Measurements from ENCODE around the gene C2CD4D.

Gene C2CD4D

GRCh38 chr1:151822404-151822803 lies 17.2 kb downstream of the C2CD4D start:
- Histone ChIP-seq H3K9me3 (ENCODE audit: insufficient read depth, low read length) (no peaks in the 10 kb centered on the region), H3K36me3 (ENCODE audit: low read length) (no peaks in the 10 kb centered on the region), H3K4me2 (ENCODE audit: low read depth, low read length, poor library complexity, severe bottlenecking) (no peak overlapping the region), H3K9ac (ENCODE audit: low read length) (no peak overlapping the region), H3K27ac (ENCODE audit: low read depth, low read length) (no peak overlapping the region), H2AFZ (ENCODE audit: low read depth, low read length, severe bottlenecking) (no peak overlapping the region), H3K9me2 (replicated peaks; ENCODE audit: insufficient read depth, low read length) (no peaks in the 10 kb centered on the region), H3F3A (ENCODE audit: insufficient read depth) (no peaks in the 10 kb centered on the region), H3K4me3 (ENCODE audit: insufficient read depth, low read length, poor library complexity, severe bottlenecking) (no peak overlapping the region), H4K20me1 (ENCODE audit: low read depth, low read length) (no peaks in the 10 kb centered on the region), H3K79me2 (ENCODE audit: insufficient read depth, low read length) (no peaks in the 10 kb centered on the region), H3K27me3 (ENCODE audit: low read length) (no peaks in the 10 kb centered on the region)
- no peak for TF ChIP-seq EZH2phosphoT487 (conservative IDR thresholded peaks at IDR 0.05; ENCODE audit: low read length)

GRCh38 chr1:151820940-151821339 lies 18.7 kb downstream of the C2CD4D start:
- H2AFZ ChIP-seq (ENCODE audit: low read depth, low read length, severe bottlenecking), result no peak overlapping the region
- H3K4me2 ChIP-seq (ENCODE audit: low read depth, low read length, poor library complexity, severe bottlenecking), result no peak overlapping the region
- H3K79me2 ChIP-seq (ENCODE audit: insufficient read depth, low read length), result no peaks in the 10 kb centered on the region
- H3K36me3 ChIP-seq (ENCODE audit: low read length), result no peaks in the 10 kb centered on the region
- no peaks in the 10 kb centered on the region for H3K9me2 ChIP-seq (replicated peaks; ENCODE audit: insufficient read depth, low read length)
- H3K9me3 ChIP-seq (ENCODE audit: insufficient read depth, low read length), result no peaks in the 10 kb centered on the region
- no peaks in the 10 kb centered on the region for H3K27me3 ChIP-seq (ENCODE audit: low read length)
- H3F3A ChIP-seq (ENCODE audit: insufficient read depth), result no peaks in the 10 kb centered on the region
- no peak overlapping the region for H3K4me3 ChIP-seq (ENCODE audit: insufficient read depth, low read length, poor library complexity, severe bottlenecking)
- no peak overlapping the region for H3K9ac ChIP-seq (ENCODE audit: low read length)
- no peak for TF ChIP-seq EZH2phosphoT487 (conservative IDR thresholded peaks at IDR 0.05; ENCODE audit: low read length)
- TF ChIP-seq CTCF (IDR thresholded peaks at IDR 0.05; ENCODE audit: insufficient read depth, low read length, poor library complexity, severe bottlenecking), result no peak
- no peaks in the 10 kb centered on the region for H4K20me1 ChIP-seq (ENCODE audit: low read depth, low read length)
- H3K27ac ChIP-seq (ENCODE audit: low read depth, low read length), result no peak overlapping the region

GRCh38 chr1:151819976-151820623 lies 19.5 kb downstream of the C2CD4D start:
- H3K4me3 ChIP-seq (ENCODE audit: insufficient read depth, low read length, poor library complexity, severe bottlenecking), result no peak overlapping the region
- no peaks in the 10 kb centered on the region for H3K27me3 ChIP-seq (ENCODE audit: low read length)

More at GRCh38 chr1:151819976-151820623, 19.5 kb downstream of the C2CD4D start:
- H3K36me3 ChIP-seq (ENCODE audit: low read length), result no peaks in the 10 kb centered on the region
- no peak overlapping the region for H3K4me2 ChIP-seq (ENCODE audit: low read depth, low read length, poor library complexity, severe bottlenecking)
- H3K79me2 ChIP-seq (ENCODE audit: insufficient read depth, low read length), result no peaks in the 10 kb centered on the region
- no peak overlapping the region for H2AFZ ChIP-seq (ENCODE audit: low read depth, low read length, severe bottlenecking)
- H3K9me2 ChIP-seq (replicated peaks; ENCODE audit: insufficient read depth, low read length), result no peaks in the 10 kb centered on the region
- no peaks in the 10 kb centered on the region for H4K20me1 ChIP-seq (ENCODE audit: low read depth, low read length)
- no peak overlapping the region for H3K27ac ChIP-seq (ENCODE audit: low read depth, low read length)
- no peak for TF ChIP-seq CTCF (IDR thresholded peaks at IDR 0.05; ENCODE audit: insufficient read depth, low read length, poor library complexity, severe bottlenecking)
- no peak for TF ChIP-seq EZH2phosphoT487 (conservative IDR thresholded peaks at IDR 0.05; ENCODE audit: low read length)
- no peaks in the 10 kb centered on the region for H3F3A ChIP-seq (ENCODE audit: insufficient read depth)
- no peaks in the 10 kb centered on the region for H3K9me3 ChIP-seq (ENCODE audit: insufficient read depth, low read length)
- H3K9ac ChIP-seq (ENCODE audit: low read length), result no peak overlapping the region

Measured in SU-DHL-6 (cell line).